HG02852 (cell line): ENCODE measurements around the gene SHISA3.

Experiments used
- ATAC-seq: cut with Tn5 transposase; IDR thresholded peaks from one replicate; pipeline ENCODE4 v1.9.1; 2021; ENCODE audit warnings: mild to moderate bottlenecking, moderate library complexity; ENCODE audit not compliant: unreplicated experiment

The SHISA3 gene

GRCh38 chr4:42440083-42440482 is 42.8 kb downstream of the SHISA3 start:
- ATAC-seq, result no peak

GRCh38 chr4:42442601-42443000 is 45.3 kb downstream of the SHISA3 start:
- no peak for ATAC-seq

DNA sequence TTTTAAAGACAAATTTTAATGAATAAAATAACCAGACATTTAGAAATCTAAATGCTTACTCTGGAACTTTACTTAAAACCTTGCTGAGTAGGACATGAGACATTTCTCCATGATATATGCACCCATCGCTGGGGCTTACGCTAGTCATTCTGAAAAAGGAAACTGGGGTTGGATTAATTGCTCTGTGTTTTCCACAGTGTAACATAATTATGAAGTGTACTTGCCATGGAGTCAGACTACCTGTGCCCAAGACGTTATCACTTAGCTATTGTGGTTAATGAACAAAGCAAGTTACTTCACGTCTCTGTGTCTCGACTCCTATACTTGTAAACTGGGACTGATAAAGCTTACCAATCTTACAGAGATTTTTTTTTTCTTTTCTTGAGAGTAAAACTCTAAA is 47.8 kb downstream of the SHISA3 start:
- no peak for ATAC-seq

- ATAC-seq, result no peak
Observed at GRCh38 chr4:42446823-42447222, 49.5 kb downstream of the SHISA3 start.
